GM23338 (cell line): ENCODE measurements around the gene STIP1.

Experiments
- CREB1 ChIP-seq: fragments of 250-450 bp; sonication (Bioruptor Pico); IDR thresholded peaks from 2 replicates; pipeline ENCODE4 v1.5.0; 2020; ENCODE audit warnings: low read depth, mild to moderate bottlenecking, moderate library complexity
- CTCF ChIP-seq, 2 experiments: fragments of 200-600 bp in 1 of 2; sonication (generic) in 1 of 2; conservative IDR thresholded peaks; 2 replicates each; pipeline versions ENCODE4 v1.5.1 to v1.6.1; 2016 to 2017; ENCODE audit warnings: antibody characterized with exemption in 2 of 2, low read depth in 2 of 2, mild to moderate bottlenecking in 2 of 2, moderate library complexity in 1 of 2
- EZH2 ChIP-seq: fragments of 200-600 bp; sonication (generic); IDR thresholded peaks from one replicate; pipeline ENCODE4 v1.8.0; 2017; ENCODE audit warnings: antibody characterized with exemption, mild to moderate bottlenecking, low read depth; ENCODE audit not compliant: unreplicated experiment
- EZH2phosphoT487 ChIP-seq: fragments of 200-600 bp; sonication (generic); IDR thresholded peaks from one replicate; pipeline ENCODE4 v1.8.1; 2018; ENCODE audit warnings: antibody characterized with exemption; ENCODE audit not compliant: unreplicated experiment
- JUNB ChIP-seq: IDR thresholded peaks from one replicate; pipeline ENCODE4 v1.6.1; 2016; ENCODE audit warnings: antibody characterized with exemption; ENCODE audit not compliant: unreplicated experiment
- NANOG ChIP-seq: IDR thresholded peaks from 2 replicates; pipeline ENCODE4 v1.6.1; 2016; ENCODE audit warnings: antibody characterized with exemption, borderline replicate concordance
- POLR2AphosphoS5 ChIP-seq: IDR thresholded peaks from 2 replicates; pipeline ENCODE4 v1.6.1; 2016; ENCODE audit warnings: antibody characterized with exemption, low read depth
- REST ChIP-seq: IDR thresholded peaks from one replicate; pipeline ENCODE4 v1.6.1; 2018; ENCODE audit warnings: antibody characterized with exemption; ENCODE audit not compliant: unreplicated experiment
- STAT1 ChIP-seq: IDR thresholded peaks from one replicate; pipeline ENCODE4 v1.6.1; 2016; ENCODE audit warnings: antibody characterized with exemption; ENCODE audit not compliant: unreplicated experiment
- ZNF331 ChIP-seq: fragments of 250-450 bp; sonication (Bioruptor Pico); IDR thresholded peaks from 2 replicates; pipeline ENCODE4 v1.5.0; 2020; ENCODE audit warnings: low read depth, mild to moderate bottlenecking, moderate library complexity
- ZNF462 ChIP-seq: fragments of 250-450 bp; sonication (Bioruptor Pico); IDR thresholded peaks from 2 replicates; pipeline ENCODE4 v1.5.0; 2020; ENCODE audit warnings: mild to moderate bottlenecking, moderate library complexity
- TF ChIP-seq, protein P1 (sequence below): IDR thresholded peaks from 2 replicates; pipeline ENCODE4 v1.6.1; 2016; ENCODE audit warnings: antibody characterized with exemption

GRCh38 chr11:64253481-64253880, 67.5 kb downstream of the STIP1 start:
- TF ChIP-seq CTCF (conservative IDR thresholded peaks at IDR 0.05; ENCODE audit: low read depth in 2 of 2): no peak
- no peak for TF ChIP-seq POLR2AphosphoS5
- TF ChIP-seq REST: no peak
- TF ChIP-seq EZH2: no peak
- TF ChIP-seq ZNF331 (CRISPR knock-in tag): no peak
- TF ChIP-seq, protein P1, sequence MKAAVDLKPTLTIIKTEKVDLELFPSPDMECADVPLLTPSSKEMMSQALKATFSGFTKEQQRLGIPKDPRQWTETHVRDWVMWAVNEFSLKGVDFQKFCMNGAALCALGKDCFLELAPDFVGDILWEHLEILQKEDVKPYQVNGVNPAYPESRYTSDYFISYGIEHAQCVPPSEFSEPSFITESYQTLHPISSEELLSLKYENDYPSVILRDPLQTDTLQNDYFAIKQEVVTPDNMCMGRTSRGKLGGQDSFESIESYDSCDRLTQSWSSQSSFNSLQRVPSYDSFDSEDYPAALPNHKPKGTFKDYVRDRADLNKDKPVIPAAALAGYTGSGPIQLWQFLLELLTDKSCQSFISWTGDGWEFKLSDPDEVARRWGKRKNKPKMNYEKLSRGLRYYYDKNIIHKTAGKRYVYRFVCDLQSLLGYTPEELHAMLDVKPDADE: no peak
- TF ChIP-seq NANOG: no peak
- no peak for TF ChIP-seq EZH2phosphoT487
- TF ChIP-seq JUNB: no peak
- TF ChIP-seq STAT1: no peak
- TF ChIP-seq ZNF462 (CRISPR knock-in tag): no peak
- TF ChIP-seq CREB1 (CRISPR knock-in tag): no peak
